Measurements from ENCODE around the gene MIB2. TPM values are rescaled to one million over a fixed set of nuclear protein-coding genes. Genes with fewer than 3 reads are reported as not detected.
A peak's percentile ranks its signal among the peaks of the same experiment; 100 is the strongest.

The MIB2 gene
- total and polyA plus RNA-seq, 2 donors (not counting 1 experiment from before 2014, with no cell fraction given), result 7.1 to 74.3 TPM

DNA sequence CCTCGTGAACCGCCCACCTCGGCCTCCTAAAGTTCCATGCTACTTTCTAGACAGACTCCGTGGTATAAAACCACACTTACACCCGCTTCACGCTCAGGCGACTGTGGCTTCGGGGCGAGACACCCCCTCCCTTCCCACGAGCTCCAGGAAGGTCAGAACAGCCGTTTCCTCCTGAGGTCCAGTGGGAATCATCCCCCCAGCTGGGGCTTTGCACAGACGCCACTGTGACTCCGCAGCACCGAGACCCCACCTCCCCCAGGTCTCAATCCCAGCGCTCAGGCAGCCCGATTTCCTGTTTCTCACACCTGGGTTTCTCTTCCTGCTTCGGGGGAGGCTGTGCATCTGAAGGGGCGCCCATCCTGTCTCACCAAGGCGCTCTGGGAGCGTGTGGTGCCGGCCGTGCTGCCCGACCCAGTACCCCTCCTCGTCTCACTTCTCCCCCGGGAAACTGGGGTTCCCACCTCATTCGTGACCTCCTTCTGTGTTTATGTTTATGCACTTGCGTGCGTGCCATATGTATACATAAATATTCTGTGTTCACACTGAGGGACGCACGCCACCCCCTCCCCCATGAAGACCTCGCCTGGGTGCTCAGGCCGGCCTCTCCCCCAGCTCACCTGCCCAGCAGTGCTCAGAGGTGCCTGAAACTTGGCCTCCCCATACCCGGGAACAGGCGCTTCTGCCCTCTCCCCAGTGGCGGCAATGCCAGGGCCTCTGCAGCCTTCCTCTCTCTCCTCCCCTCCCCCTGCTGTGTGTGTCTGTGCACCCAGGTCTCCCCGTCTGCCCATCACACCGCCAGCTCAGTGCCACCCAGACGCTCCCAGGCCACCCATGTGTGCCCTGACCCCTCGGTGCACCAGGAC lies 62.6 kb downstream of the MIB2 start:
- Histone ChIP-seq H3K9ac (ENCODE audit: insufficient read depth, low read length) (no peak overlapping the region), H3K9me3 (ENCODE audit: control insufficient read depth, insufficient read depth, low read depth, low read length) (no peaks in the 10 kb centered on the region), H3K27me3 (ENCODE audit: control insufficient read depth, insufficient read depth, low read length) (no peaks in the 10 kb centered on the region), H2AFZ (ENCODE audit: low read length) (no peak overlapping the region), H3K36me3 (ENCODE audit: control insufficient read depth, insufficient read depth, low read length) (no peaks in the 10 kb centered on the region), H3K79me2 (ENCODE audit: control insufficient read depth, insufficient read depth, low read length) (peaks cover 27% of the 10 kb centered on the region), H3K4me2 (ENCODE audit: extremely low read depth, insufficient read depth, low read length) (no peak overlapping the region), H3K27ac (ENCODE audit: insufficient read depth, low read length) (no peak overlapping the region), H3K4me3 (replicated peaks in 1 of 4; ENCODE audit: control extremely low read depth in 1 of 4, insufficient read depth in 1 of 4, low read depth in 3 of 4, low read length in 4 of 4) (no peak overlapping the region), H4K20me1 (ENCODE audit: control insufficient read depth, extremely low read depth, insufficient read depth, low read length) (no peaks in the 10 kb centered on the region), H3K4me1 (ENCODE audit: control insufficient read depth, extremely low read depth, insufficient read depth, low read length) (peaks cover 2% of the 10 kb centered on the region)
- DNase-seq (ENCODE audit: low read depth in 2 of 2), result no peak
- TF ChIP-seq, protein P1, sequence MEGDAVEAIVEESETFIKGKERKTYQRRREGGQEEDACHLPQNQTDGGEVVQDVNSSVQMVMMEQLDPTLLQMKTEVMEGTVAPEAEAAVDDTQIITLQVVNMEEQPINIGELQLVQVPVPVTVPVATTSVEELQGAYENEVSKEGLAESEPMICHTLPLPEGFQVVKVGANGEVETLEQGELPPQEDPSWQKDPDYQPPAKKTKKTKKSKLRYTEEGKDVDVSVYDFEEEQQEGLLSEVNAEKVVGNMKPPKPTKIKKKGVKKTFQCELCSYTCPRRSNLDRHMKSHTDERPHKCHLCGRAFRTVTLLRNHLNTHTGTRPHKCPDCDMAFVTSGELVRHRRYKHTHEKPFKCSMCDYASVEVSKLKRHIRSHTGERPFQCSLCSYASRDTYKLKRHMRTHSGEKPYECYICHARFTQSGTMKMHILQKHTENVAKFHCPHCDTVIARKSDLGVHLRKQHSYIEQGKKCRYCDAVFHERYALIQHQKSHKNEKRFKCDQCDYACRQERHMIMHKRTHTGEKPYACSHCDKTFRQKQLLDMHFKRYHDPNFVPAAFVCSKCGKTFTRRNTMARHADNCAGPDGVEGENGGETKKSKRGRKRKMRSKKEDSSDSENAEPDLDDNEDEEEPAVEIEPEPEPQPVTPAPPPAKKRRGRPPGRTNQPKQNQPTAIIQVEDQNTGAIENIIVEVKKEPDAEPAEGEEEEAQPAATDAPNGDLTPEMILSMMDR (conservative IDR thresholded peaks at IDR 0.05 in 1 of 2, IDR thresholded peaks at IDR 0.05 in 1 of 2; ENCODE audit: low read depth in 1 of 2, low read length in 2 of 2), result no peak
- TF ChIP-seq EZH2 (IDR thresholded peaks at IDR 0.05; ENCODE audit: low read length, missing control alignments), result no peak

DNA sequence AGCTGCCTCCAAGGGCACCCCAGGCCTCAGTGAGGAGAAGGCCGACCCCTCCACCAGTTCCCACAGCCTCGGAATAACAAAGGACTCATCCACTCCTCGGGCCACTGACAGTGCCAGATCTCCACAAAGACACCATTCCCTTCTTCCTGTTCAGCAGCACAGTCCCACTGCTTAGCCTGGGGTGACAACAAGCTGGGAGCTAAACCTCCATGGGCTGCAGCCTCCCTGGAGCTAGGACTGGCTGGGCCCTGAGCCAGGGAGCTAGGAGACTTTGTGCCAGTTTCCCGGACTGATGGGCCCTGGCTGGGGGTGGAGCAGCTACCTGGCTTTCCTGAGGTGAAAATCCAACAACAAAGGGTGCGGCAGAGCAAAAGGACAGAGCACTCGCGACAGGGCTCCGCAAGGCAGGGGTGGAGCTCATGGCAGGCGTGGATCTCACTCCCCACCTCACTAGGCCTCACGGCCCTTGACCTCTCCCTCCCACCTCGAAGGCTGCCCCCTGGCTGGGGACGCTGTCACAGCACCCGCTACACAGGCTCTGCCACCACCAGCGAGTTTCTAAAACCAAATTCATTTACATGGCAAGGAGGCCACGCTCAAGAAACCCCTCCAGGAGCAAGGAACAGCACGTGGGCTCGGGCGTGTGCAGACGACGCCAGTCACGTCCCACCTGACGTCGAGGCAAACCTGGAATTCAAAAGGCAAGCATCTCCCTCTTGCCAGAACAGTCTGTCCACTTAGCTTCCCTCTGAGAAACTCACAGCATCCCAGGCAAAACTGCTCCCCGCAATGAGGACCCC lies 63.5 kb downstream of the MIB2 start:
- H2AFZ ChIP-seq (ENCODE audit: low read length), result no peak overlapping the region
- H3K79me2 ChIP-seq (ENCODE audit: control insufficient read depth, insufficient read depth, low read length), result peaks cover 34% of the 10 kb centered on the region
- peaks cover 4% of the 10 kb centered on the region for H3K36me3 ChIP-seq (ENCODE audit: control insufficient read depth, insufficient read depth, low read length)
- TF ChIP-seq, protein P1 (conservative IDR thresholded peaks at IDR 0.05 in 1 of 2, IDR thresholded peaks at IDR 0.05 in 1 of 2; ENCODE audit: low read depth in 1 of 2, low read length in 2 of 2), result peak in 1 of 2 donors; percentile 42
- TF ChIP-seq EZH2 (IDR thresholded peaks at IDR 0.05; ENCODE audit: low read length, missing control alignments), result no peak
- DNase-seq (ENCODE audit: low read depth in 2 of 2), result no peak
- H3K9me3 ChIP-seq (ENCODE audit: control insufficient read depth, insufficient read depth, low read depth, low read length), result no peaks in the 10 kb centered on the region
- no peaks in the 10 kb centered on the region for H3K27me3 ChIP-seq (ENCODE audit: control insufficient read depth, insufficient read depth, low read length)
- H4K20me1 ChIP-seq (ENCODE audit: control insufficient read depth, extremely low read depth, insufficient read depth, low read length), result no peaks in the 10 kb centered on the region
- H3K4me3 ChIP-seq (replicated peaks in 1 of 4; ENCODE audit: control extremely low read depth in 1 of 4, insufficient read depth in 1 of 4, low read depth in 3 of 4, low read length in 4 of 4), result no peak overlapping the region
- no peak overlapping the region for H3K27ac ChIP-seq (ENCODE audit: insufficient read depth, low read length)
- peaks cover 2% of the 10 kb centered on the region for H3K4me1 ChIP-seq (ENCODE audit: control insufficient read depth, extremely low read depth, insufficient read depth, low read length)
- H3K4me2 ChIP-seq (ENCODE audit: extremely low read depth, insufficient read depth, low read length), result no peak overlapping the region
- H3K9ac ChIP-seq (ENCODE audit: insufficient read depth, low read length), result no peak overlapping the region

Other genes with a start within 250 kb of the MIB2 start
- 83.2 and 85.2 TPM in 2 replicates for gene AURKAIP1, start 240.3 kb upstream of the MIB2 start, total RNA-seq
- 42.2 and 66.9 TPM in 2 replicates for gene AURKAIP1, start 240.3 kb upstream of the MIB2 start, polyA plus RNA-seq
- gene CCNL2, start 216.2 kb upstream of the MIB2 start, total RNA-seq, result 87.1 and 102 TPM in 2 replicates
- gene CCNL2, start 216.2 kb upstream of the MIB2 start, polyA plus RNA-seq, result 70.5 and 116 TPM in 2 replicates
- 80.1 and 81.7 TPM in 2 replicates for gene MRPL20, start 208.2 kb upstream of the MIB2 start, total RNA-seq
- gene MRPL20, start 208.2 kb upstream of the MIB2 start, polyA plus RNA-seq, result 150 and 188 TPM in 2 replicates
- 1.3 and 2.0 TPM in 2 replicates for gene ANKRD65, start 194.2 kb upstream of the MIB2 start, total RNA-seq
- 0.84 and 1.9 TPM in 2 replicates for gene ANKRD65, start 194.2 kb upstream of the MIB2 start, polyA plus RNA-seq
- 2.6 and 3.1 TPM in 2 replicates for gene VWA1, start 179.8 kb upstream of the MIB2 start, total RNA-seq
- 1.7 and 2.5 TPM in 2 replicates for gene VWA1, start 179.8 kb upstream of the MIB2 start, polyA plus RNA-seq
- under 0.01 and 0.17 TPM in 2 replicates for gene ATAD3C, start 165.8 kb upstream of the MIB2 start, total RNA-seq
- not detected in 2 replicates for gene ATAD3C, start 165.8 kb upstream of the MIB2 start, polyA plus RNA-seq
- 14.4 and 15.0 TPM in 2 replicates for gene ATAD3B, start 143.7 kb upstream of the MIB2 start, total RNA-seq
- gene ATAD3B, start 143.7 kb upstream of the MIB2 start, polyA plus RNA-seq, result 7.0 and 11.6 TPM in 2 replicates
- 14.4 and 18.0 TPM in 2 replicates for gene ATAD3A, start 103.3 kb upstream of the MIB2 start, total RNA-seq
- gene ATAD3A, start 103.3 kb upstream of the MIB2 start, polyA plus RNA-seq, result 12.5 and 19.8 TPM in 2 replicates
- 4.9 and 5.4 TPM in 2 replicates for gene TMEM240, start 74.9 kb upstream of the MIB2 start, total RNA-seq
- 1.3 and 1.4 TPM in 2 replicates for gene TMEM240, start 74.9 kb upstream of the MIB2 start, polyA plus RNA-seq
- 65.1 and 72.7 TPM in 2 replicates for gene SSU72, start 40.6 kb upstream of the MIB2 start, total RNA-seq
- 127 and 135 TPM in 2 replicates for gene SSU72, start 40.6 kb upstream of the MIB2 start, polyA plus RNA-seq
- 0.50 and 0.77 TPM in 2 replicates for gene FNDC10, start 15.4 kb upstream of the MIB2 start, total RNA-seq
- gene FNDC10, start 15.4 kb upstream of the MIB2 start, polyA plus RNA-seq, result 1.6 and 2.0 TPM in 2 replicates
- 4.6 and 9.8 TPM in 2 replicates for gene MMP23B, start 16.7 kb downstream of the MIB2 start, total RNA-seq
- 0.82 and 0.89 TPM in 2 replicates for gene MMP23B, start 16.7 kb downstream of the MIB2 start, polyA plus RNA-seq
- gene CDK11B, start 43.5 kb downstream of the MIB2 start, total RNA-seq, result 6.7 and 9.7 TPM in 2 replicates
- 2.5 and 4.3 TPM in 2 replicates for gene CDK11B, start 43.5 kb downstream of the MIB2 start, polyA plus RNA-seq
- gene SLC35E2B, start 77.3 kb downstream of the MIB2 start, total RNA-seq, result 37.2 and 55.8 TPM in 2 replicates
- 17.5 and 25.5 TPM in 2 replicates for gene SLC35E2B, start 77.3 kb downstream of the MIB2 start, polyA plus RNA-seq
- 10.5 and 14.2 TPM in 2 replicates for gene CDK11A, start 108.9 kb downstream of the MIB2 start, total RNA-seq
- 2.8 and 3.0 TPM in 2 replicates for gene CDK11A, start 108.9 kb downstream of the MIB2 start, polyA plus RNA-seq
- 25.7 and 35.0 TPM in 2 replicates for gene NADK, start 163.0 kb downstream of the MIB2 start, total RNA-seq
- gene NADK, start 163.0 kb downstream of the MIB2 start, polyA plus RNA-seq, result 32.7 and 40.2 TPM in 2 replicates